DOHH2 (cell line): ENCODE data around the gene CASP2.

Experiments used
- H3F3A ChIP-seq: fragments of 200-600 bp; sonication (generic), shearing (Covaris generic); 2 replicates; pipeline ENCODE4 v1.6.0; 2016; ENCODE audit warnings: antibody characterized with exemption, mild to moderate bottlenecking; ENCODE audit not compliant: control insufficient read depth, insufficient read depth
- H3K27ac ChIP-seq: fragments of 200-600 bp; sonication (generic); 2 replicates; pipeline ENCODE4 v1.5.1; 2014; ENCODE audit warnings: low read depth, mild to moderate bottlenecking, low read length, moderate library complexity
- H3K27me3 ChIP-seq: fragments of 200-600 bp; sonication (generic); 2 replicates; pipeline ENCODE4 v1.6.1; 2014; ENCODE audit warnings: mild to moderate bottlenecking, low read length, mixed read lengths; ENCODE audit not compliant: control insufficient read depth
- H3K36me3 ChIP-seq: fragments of 200-600 bp; sonication (generic); 2 replicates; pipeline ENCODE4 v1.6.1; 2014; ENCODE audit warnings: mild to moderate bottlenecking, low read length, moderate library complexity, mixed read lengths; ENCODE audit not compliant: control insufficient read depth
- H3K4me1 ChIP-seq: fragments of 200-600 bp; sonication (generic); 2 replicates; pipeline ENCODE4 v1.6.1; 2014; ENCODE audit warnings: mild to moderate bottlenecking, low read length, mixed read lengths; ENCODE audit not compliant: control insufficient read depth
- H3K4me2 ChIP-seq: fragments of 200-600 bp; sonication (generic); 2 replicates; pipeline ENCODE4 v1.6.0; 2014; ENCODE audit warnings: mild to moderate bottlenecking, low read length, moderate library complexity
- H3K4me3 ChIP-seq: fragments of 200-600 bp; sonication (generic); 2 replicates; pipeline ENCODE4 v1.5.1; 2014; ENCODE audit warnings: mild to moderate bottlenecking, low read length, mixed read lengths
- H3K79me2 ChIP-seq: fragments of 200-600 bp; sonication (generic); 2 replicates; pipeline ENCODE4 v1.6.1; 2014; ENCODE audit warnings: mild to moderate bottlenecking, low read length, mixed read lengths; ENCODE audit not compliant: control insufficient read depth
- H3K9me2 ChIP-seq: fragments of 200-600 bp; sonication (generic); replicated peaks from 2 replicates; pipeline ENCODE4 v1.6.1; 2014; ENCODE audit warnings: mild to moderate bottlenecking, low read length, mixed read lengths; ENCODE audit not compliant: control insufficient read depth
- H3K9me3 ChIP-seq: fragments of 200-600 bp; sonication (generic); 2 replicates; pipeline ENCODE4 v1.6.1; 2014; ENCODE audit warnings: antibody characterized with exemption, low read length, mixed read lengths; ENCODE audit not compliant: control insufficient read depth, insufficient read depth
- H4K20me1 ChIP-seq: fragments of 200-600 bp; sonication (generic); 2 replicates; pipeline ENCODE4 v1.6.0; 2014; ENCODE audit warnings: low read depth, mild to moderate bottlenecking, antibody characterized with exemption, low read length, moderate library complexity; ENCODE audit not compliant: control insufficient read depth, insufficient read depth
- CTCF ChIP-seq: fragments of 200-600 bp; sonication (generic); IDR thresholded peaks from one replicate; pipeline ENCODE4 v1.5.1; 2014; ENCODE audit warnings: antibody characterized with exemption, mild to moderate bottlenecking, low read depth, low read length; ENCODE audit not compliant: poor library complexity, severe bottlenecking
- EZH2phosphoT487 ChIP-seq: fragments of 200-600 bp; sonication (generic); IDR thresholded peaks from 2 replicates; pipeline ENCODE4 v1.6.1; 2017; ENCODE audit warnings: borderline replicate concordance, mild to moderate bottlenecking, antibody characterized with exemption, low read length, moderate library complexity, mixed read lengths

The CASP2 gene

GRCh38 chr7:143304938-143305337 lies 16.8 kb downstream of the CASP2 start:
- Histone ChIP-seq H3K27ac (no peak overlapping the region), H3K4me3 (no peak overlapping the region), H4K20me1 (peaks cover 11% of the 10 kb centered on the region), H3K9me2 (no peaks in the 10 kb centered on the region), H3K27me3 (no peaks in the 10 kb centered on the region), H3K4me1 (peaks cover 4% of the 10 kb centered on the region), H3K79me2 (peaks cover 13% of the 10 kb centered on the region; the same call in 1 of the 2 replicates), H3K36me3 (peaks cover 93% of the 10 kb centered on the region), H3K9me3 (no peaks in the 10 kb centered on the region), H3K4me2 (no peak overlapping the region), H3F3A (peaks cover 4% of the 10 kb centered on the region)
- TF ChIP-seq CTCF, result no peak
- no peak for TF ChIP-seq EZH2phosphoT487

- Histone ChIP-seq H3K4me1 (peaks cover 11% of the 10 kb centered on the region), H3K4me3 (no peak overlapping the region), H3K79me2 (peaks cover 10% of the 10 kb centered on the region; the same call in 1 of the 2 replicates), H3K9me2 (no peaks in the 10 kb centered on the region), H3K4me2 (no peak overlapping the region), H3K27ac (no peak overlapping the region), H3K9me3 (no peaks in the 10 kb centered on the region), H3K27me3 (no peaks in the 10 kb centered on the region), H3F3A (peaks cover 5% of the 10 kb centered on the region; the same call in 1 of the 2 replicates), H3K36me3 (peaks cover 88% of the 10 kb centered on the region), H4K20me1 (peaks cover 7% of the 10 kb centered on the region; the same call in 1 of the 2 replicates)
- TF ChIP-seq EZH2phosphoT487, result no peak
- peak; percentile 99 for TF ChIP-seq CTCF
Observed at GRCh38 chr7:143305423-143306070, 17.4 kb downstream of the CASP2 start.

- peaks cover 60% of the 10 kb centered on the region for H3K36me3 ChIP-seq
- no peaks in the 10 kb centered on the region for H3K27me3 ChIP-seq
- H4K20me1 ChIP-seq, result peaks cover 7% of the 10 kb centered on the region; the same call in 1 of the 2 replicates
- H3K4me1 ChIP-seq, result peaks cover 12% of the 10 kb centered on the region
- no peaks in the 10 kb centered on the region for H3K9me2 ChIP-seq
- H3F3A ChIP-seq, result peaks cover 7% of the 10 kb centered on the region; the same call in 1 of the 2 replicates
- no peaks in the 10 kb centered on the region for H3K9me3 ChIP-seq
- H3K4me3 ChIP-seq, result no peak overlapping the region
- peaks cover 10% of the 10 kb centered on the region; the same call in 1 of the 2 replicates for H3K79me2 ChIP-seq
- no peak overlapping the region for H3K4me2 ChIP-seq
- H3K27ac ChIP-seq, result no peak overlapping the region
- no peak for TF ChIP-seq CTCF
- TF ChIP-seq EZH2phosphoT487, result no peak
Observed at GRCh38 chr7:143308632-143309031, 20.5 kb downstream of the CASP2 start.
